Suprapubic skin (tissue), 4 donors: ENCODE data around the gene OLA1. TPM values are rescaled to one million over a fixed set of nuclear protein-coding genes. Genes with fewer than 3 reads are reported as not detected.

Source experiments
- DNase-seq, 2 donors: peaks; one replicate each; pipeline ENCODE4 v3.0.0-alpha.2; 2019; ENCODE audit warnings: low spot score in 2 of 2
- H3K27ac ChIP-seq: fragments of 200-600 bp; sonication (generic); one replicate; pipeline ENCODE4 v1.5.1; 2019
- H3K27me3 ChIP-seq: fragments of 200-600 bp; sonication (generic); one replicate; pipeline ENCODE4 v1.5.1; 2019
- H3K36me3 ChIP-seq: fragments of 200-600 bp; sonication (generic); one replicate; pipeline ENCODE4 v1.5.1; 2019
- H3K4me1 ChIP-seq: fragments of 200-600 bp; sonication (generic); one replicate; pipeline ENCODE4 v1.5.1; 2019
- H3K4me3 ChIP-seq: fragments of 200-600 bp; sonication (generic); one replicate; pipeline ENCODE4 v1.5.1; 2019; ENCODE audit warnings: mild to moderate bottlenecking
- H3K9me3 ChIP-seq: fragments of 200-600 bp; sonication (generic); one replicate; pipeline ENCODE4 v1.5.1; 2019
- CTCF ChIP-seq, 2 donors: fragments of 200-600 bp in 1 of 2; fragments of 450-650 bp in 1 of 2; sonication (generic) in 1 of 2; IDR thresholded peaks; one replicate each; pipeline ENCODE4 v1.5.1; 2016 to 2019; ENCODE audit warnings: antibody characterized with exemption in 2 of 2, mild to moderate bottlenecking in 1 of 2, moderate library complexity in 1 of 2
- EP300 ChIP-seq: sonication (generic); formaldehyde crosslinking; IDR thresholded peaks from one replicate; pipeline ENCODE4 v1.6.1; 2017; ENCODE audit warnings: antibody characterized with exemption
- POLR2A ChIP-seq, 2 donors: fragments of 450-650 bp; IDR thresholded peaks; one replicate each; pipeline ENCODE4 v1.6.1; 2017; ENCODE audit warnings: antibody characterized with exemption in 2 of 2, mild to moderate bottlenecking in 2 of 2, moderate library complexity in 2 of 2
- POLR2AphosphoS5 ChIP-seq, 3 donors: sonication (generic); formaldehyde crosslinking; IDR thresholded peaks; one replicate each; pipeline ENCODE4 v1.6.1; 2017; ENCODE audit warnings: antibody characterized with exemption in 3 of 3
- WGBS: methylation state at CpG from one replicate; pipeline ENCODE4 v1.1.5; 2018; 5-methylcytosine and 5-hydroxymethylcytosine counted together
- total RNA-seq, 4 donors: library from RNA; depleted of rRNA; stranded (reverse); fragments of >200 nt; gene quantifications; one replicate each; pipeline ENCODE4 v1.1.0, GENCODE V29; 2016

The OLA1 gene
- total RNA-seq: 10 to 100 TPM; 59.2 to 83.6 (median 75.9) TPM

GRCh38 chr2:174248187-174248997, at the start of gene OLA1:
TSS of gene OLA1 (minus strand) at chr2:174248532. CDS start at chr2:174246815, 1,717 bp downstream.
- peak within 1 kb of the TSS; percentile 79 for H3K27ac ChIP-seq
- H3K4me3 ChIP-seq: peak within 1 kb of the TSS; percentile 89
- no peaks in the 10 kb centered on the region for H3K27me3 ChIP-seq
- peak; percentile 96 for DNase-seq
- WGBS: under 1% methylated on average over 12 of the region's 85 CpGs
- H3K4me1 ChIP-seq: peaks cover 26% of the 10 kb centered on the region
- TF ChIP-seq POLR2A (IDR thresholded peaks at IDR 0.05) (peak in 1 of 2 donors; percentile 73), CTCF (IDR thresholded peaks at IDR 0.05) (no peak), EP300 (no peak), POLR2AphosphoS5 (IDR thresholded peaks at IDR 0.05) (peak; percentile 28 to 73 (median 35))
- peaks cover 5% of the 10 kb centered on the region for H3K36me3 ChIP-seq
- H3K9me3 ChIP-seq: no peaks in the 10 kb centered on the region

- Histone ChIP-seq H3K4me3 (no peak overlapping the region), H3K9me3 (no peaks in the 10 kb centered on the region), H3K27ac (no peak overlapping the region), H3K27me3 (no peaks in the 10 kb centered on the region), H3K36me3 (no peaks in the 10 kb centered on the region), H3K4me1 (no peaks in the 10 kb centered on the region)
- no peak for DNase-seq
- TF ChIP-seq CTCF (IDR thresholded peaks at IDR 0.05) (no peak), POLR2AphosphoS5 (IDR thresholded peaks at IDR 0.05) (no peak)
- WGBS: 96% methylated on average over 1 of the region's 1 CpG
These were observed 44.6 kb upstream of the OLA1 start for GRCh38 chr2:174292908-174293307.

GRCh38 chr2:174286172-174286571, 37.8 kb upstream of the OLA1 start:
- Histone ChIP-seq H3K27me3 (peaks cover 6% of the 10 kb centered on the region), H3K36me3 (no peaks in the 10 kb centered on the region)
- TF ChIP-seq CTCF (IDR thresholded peaks at IDR 0.05): no peak
- no peak for TF ChIP-seq POLR2A (IDR thresholded peaks at IDR 0.05)
- TF ChIP-seq POLR2AphosphoS5 (IDR thresholded peaks at IDR 0.05): no peak
- no peak for TF ChIP-seq EP300

GRCh38 chr2:174282441-174282840, 34.1 kb upstream of the OLA1 start:
- H3K36me3 ChIP-seq: no peaks in the 10 kb centered on the region
- H3K27ac ChIP-seq: no peak overlapping the region
- H3K4me3 ChIP-seq: no peak overlapping the region
- no peak for TF ChIP-seq CTCF (IDR thresholded peaks at IDR 0.05)
- no peak for TF ChIP-seq POLR2A (IDR thresholded peaks at IDR 0.05)
- no peak for TF ChIP-seq POLR2AphosphoS5 (IDR thresholded peaks at IDR 0.05)
- TF ChIP-seq EP300: no peak
- H3K9me3 ChIP-seq: no peaks in the 10 kb centered on the region
- no peak for DNase-seq
- no peaks in the 10 kb centered on the region for H3K4me1 ChIP-seq
- peaks cover 6% of the 10 kb centered on the region for H3K27me3 ChIP-seq
- 60% methylated on average over 2 of the region's 2 CpGs for WGBS

More at GRCh38 chr2:174286172-174286571, 37.8 kb upstream of the OLA1 start:
- H3K4me3 ChIP-seq: no peak overlapping the region
- no peaks in the 10 kb centered on the region for H3K4me1 ChIP-seq
- WGBS: 92% methylated on average over 2 of the region's 2 CpGs
- H3K27ac ChIP-seq: no peak overlapping the region
- H3K9me3 ChIP-seq: no peaks in the 10 kb centered on the region
- no peak for DNase-seq

- no peak for TF ChIP-seq POLR2A (IDR thresholded peaks at IDR 0.05)
- no peak for TF ChIP-seq POLR2AphosphoS5 (IDR thresholded peaks at IDR 0.05)
- TF ChIP-seq EP300: no peak
- no peak for TF ChIP-seq CTCF (IDR thresholded peaks at IDR 0.05)
- no peak for DNase-seq
- Histone ChIP-seq H3K4me1 (no peaks in the 10 kb centered on the region), H3K9me3 (no peaks in the 10 kb centered on the region), H3K27ac (no peak overlapping the region), H3K27me3 (peaks cover 6% of the 10 kb centered on the region), H3K36me3 (no peaks in the 10 kb centered on the region), H3K4me3 (no peak overlapping the region)
- 78% methylated on average over 1 of the region's 1 CpG for WGBS
These were observed 33.4 kb upstream of the OLA1 start for GRCh38 chr2:174281736-174282135.
